SHP77 (cell line): ENCODE results near the gene ZNF274.
"Not testable (repeated sequence)": the region's sequence is repeated elsewhere in the genome, so short reads cannot be mapped to it uniquely, and the experiment has no call there.

Experiments
- DNase-seq, 2 experiments: peaks; one replicate each; lab custom pipeline; 2025; lab: John Stamatoyannopoulos, UW

The ZNF274 gene

DNA sequence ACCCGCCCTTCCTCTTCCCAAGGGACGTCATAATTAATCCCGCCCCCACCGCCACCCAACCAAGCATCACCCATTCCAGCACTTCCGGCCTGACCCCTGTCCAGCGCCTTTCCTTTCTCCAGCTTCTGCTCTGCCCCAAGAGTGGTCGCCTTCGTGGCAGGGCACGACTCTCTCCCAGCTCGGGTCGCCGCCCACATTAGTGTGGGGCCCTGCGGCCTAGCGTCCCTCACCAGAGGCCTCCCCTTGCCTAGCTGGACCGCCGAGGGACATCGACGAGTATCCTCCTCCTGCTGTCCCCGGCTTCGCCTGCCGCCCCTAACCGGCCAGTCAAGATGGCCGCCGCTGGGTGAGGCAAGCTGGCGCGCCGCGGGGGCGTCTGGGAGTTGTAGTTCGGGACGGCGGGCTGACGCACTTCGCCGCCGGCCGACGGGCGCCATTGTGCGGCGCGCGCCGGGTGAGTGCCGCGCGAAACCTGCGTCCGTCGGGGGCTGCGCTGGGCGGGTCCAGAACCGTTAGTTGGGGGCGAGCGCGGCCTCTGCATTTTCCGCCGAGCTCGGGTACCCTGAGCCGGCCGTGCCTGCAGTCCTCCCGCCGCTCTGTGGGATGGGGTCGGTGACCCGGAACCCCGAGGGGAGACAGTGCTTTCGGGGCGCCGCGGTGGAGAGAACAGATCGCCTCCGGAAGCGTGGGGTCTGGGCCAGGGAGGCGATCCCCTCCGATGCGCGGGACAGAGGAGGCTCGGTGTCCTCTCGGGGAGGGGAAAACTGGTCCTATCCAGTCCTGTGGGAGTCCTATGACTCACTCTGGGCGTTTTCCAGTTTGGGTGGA, at the start of gene ZNF274:
Gene ZNF274, plus strand, starts transcription at position 73 of the 828 bp plus-strand sequence. CDS start 905 bp downstream, outside the sequence.
- peak; percentile 87 for DNase-seq

DNA sequence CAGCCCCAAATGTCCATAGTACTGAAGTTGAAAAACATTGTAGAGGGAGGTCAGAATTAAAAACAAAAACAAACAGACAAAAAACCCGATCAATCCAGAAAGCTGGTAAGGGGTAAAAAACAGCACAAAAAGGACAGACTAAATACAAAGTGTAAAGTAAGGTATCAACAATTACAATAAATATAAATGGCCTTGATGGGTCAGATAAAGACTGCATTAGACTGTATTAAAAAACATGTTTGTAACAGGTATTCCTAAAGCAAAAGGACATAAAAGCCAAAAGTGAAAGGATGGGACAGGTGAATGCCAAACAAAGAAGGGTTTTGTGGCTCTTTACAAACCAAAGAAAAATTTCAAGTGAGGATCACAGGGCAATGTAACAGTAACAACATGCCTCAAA, 48.6 kb upstream of the ZNF274 start:
- DNase-seq, result no peak

DNA sequence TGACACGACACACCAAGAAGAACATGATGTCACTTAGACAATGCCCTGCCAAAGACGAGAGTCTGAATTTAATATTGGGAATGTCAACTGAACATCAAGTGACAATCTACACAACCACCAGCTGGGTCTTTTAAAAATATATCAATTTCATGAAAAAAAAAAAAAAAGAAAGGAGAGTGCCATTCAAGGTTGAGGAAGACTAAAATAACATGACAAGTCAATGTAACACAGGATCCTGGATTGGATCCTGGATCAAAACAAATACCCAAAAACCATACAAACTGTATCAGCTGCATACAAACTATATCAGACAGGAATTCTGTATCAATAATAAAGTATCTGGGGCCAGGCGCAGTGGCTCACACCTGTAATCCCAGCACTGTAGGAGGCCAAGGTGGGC, 37.0 kb upstream of the ZNF274 start:
- DNase-seq, result no peak

DNA sequence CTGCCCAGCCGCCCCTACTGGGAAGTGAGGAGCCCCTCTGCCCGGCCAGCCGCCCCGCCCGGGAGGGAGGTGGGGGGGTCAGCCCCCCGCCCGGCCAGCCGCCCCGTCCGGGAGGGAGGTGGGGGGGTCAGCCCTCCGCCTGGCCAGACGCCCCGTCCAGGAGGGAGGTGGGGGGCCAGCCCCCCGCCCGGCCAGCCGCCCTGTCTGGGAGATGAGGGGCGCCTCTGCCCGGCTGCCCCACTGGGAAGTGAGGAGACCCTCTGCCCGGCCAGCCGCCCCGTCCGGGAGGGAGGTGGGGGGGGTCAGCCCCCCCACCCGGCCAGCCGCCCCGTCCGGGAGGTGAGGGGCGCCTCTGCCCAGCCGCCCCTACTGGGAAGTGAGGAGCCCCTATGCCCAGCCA, 35.4 kb upstream of the ZNF274 start:
- DNase-seq, result not testable (repeated sequence)

DNA sequence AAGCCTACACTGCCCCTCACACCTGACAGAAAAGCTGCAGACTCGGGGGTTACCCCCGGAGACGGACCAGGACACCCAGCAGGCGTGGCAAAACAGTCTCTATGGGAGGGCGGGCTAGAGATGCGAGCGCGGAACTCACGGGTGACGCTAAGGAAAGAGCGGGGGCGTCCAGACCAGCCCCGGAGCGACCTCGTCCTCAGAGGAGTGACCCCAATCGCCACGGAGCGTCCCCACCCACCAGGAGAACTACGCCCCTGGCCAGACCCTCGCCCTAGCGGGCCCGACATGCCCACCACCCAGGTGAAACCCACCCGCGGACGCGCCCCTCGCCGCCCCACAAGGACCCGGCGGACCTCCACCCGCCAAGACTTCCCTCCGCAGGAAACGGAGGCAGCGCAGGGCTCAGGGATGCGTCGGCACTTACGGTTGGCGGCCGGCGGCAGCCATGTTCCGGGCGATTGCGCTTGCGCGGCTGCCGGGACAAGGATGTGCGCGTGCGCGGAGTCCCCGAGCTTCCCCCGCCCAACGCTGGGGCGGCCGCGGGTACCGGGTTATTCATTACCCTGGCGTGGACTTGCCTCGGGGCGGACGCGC, 32.4 kb upstream of the ZNF274 start, which contains the start of gene ZNF329:
Gene ZNF329, minus strand, starts transcription at position 462 of the 594 bp plus-strand sequence. CDS start 21,286 bp downstream, outside the sequence.
- peak; percentile 69 to 82 for DNase-seq

DNA sequence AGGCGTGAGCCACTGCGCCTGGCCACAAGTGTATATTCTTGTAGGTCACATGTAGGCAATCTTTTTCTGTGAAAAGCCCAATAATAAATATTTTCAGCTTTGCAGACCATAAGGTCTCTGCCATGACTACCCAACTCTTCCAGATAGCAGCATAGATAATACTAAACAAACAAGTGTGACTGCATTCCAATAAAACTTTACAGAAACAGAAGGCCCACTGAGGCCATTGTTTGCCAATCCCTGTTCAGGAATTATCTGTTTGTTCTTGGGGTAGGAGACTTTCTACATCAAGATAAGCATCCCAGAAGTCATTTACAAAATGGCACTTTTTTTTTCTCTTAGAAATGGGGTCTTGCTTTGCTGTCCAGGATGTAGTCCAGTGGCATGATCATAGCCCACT, 29.5 kb upstream of the ZNF274 start:
- no peak for DNase-seq

DNA sequence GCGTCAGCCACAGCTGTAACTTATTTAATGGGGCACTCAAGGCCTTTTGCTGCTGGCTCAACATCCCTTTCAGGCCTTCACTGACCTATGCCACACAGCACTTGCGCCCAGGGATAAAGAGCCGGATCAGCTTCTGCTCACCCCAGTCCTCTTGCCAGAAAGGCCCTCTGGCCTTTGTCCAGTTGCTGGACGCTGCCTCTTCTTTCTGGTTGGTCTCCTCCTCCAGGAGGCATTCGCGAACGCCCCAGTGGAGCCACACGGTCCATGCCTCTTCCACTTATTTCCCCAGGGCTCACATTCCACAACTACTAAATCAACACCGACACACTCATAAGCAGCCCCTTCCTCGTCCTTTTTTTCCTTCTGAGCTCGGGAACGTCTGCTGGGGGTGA, 28.6 kb upstream of the ZNF274 start:
- DNase-seq, result no peak

DNA sequence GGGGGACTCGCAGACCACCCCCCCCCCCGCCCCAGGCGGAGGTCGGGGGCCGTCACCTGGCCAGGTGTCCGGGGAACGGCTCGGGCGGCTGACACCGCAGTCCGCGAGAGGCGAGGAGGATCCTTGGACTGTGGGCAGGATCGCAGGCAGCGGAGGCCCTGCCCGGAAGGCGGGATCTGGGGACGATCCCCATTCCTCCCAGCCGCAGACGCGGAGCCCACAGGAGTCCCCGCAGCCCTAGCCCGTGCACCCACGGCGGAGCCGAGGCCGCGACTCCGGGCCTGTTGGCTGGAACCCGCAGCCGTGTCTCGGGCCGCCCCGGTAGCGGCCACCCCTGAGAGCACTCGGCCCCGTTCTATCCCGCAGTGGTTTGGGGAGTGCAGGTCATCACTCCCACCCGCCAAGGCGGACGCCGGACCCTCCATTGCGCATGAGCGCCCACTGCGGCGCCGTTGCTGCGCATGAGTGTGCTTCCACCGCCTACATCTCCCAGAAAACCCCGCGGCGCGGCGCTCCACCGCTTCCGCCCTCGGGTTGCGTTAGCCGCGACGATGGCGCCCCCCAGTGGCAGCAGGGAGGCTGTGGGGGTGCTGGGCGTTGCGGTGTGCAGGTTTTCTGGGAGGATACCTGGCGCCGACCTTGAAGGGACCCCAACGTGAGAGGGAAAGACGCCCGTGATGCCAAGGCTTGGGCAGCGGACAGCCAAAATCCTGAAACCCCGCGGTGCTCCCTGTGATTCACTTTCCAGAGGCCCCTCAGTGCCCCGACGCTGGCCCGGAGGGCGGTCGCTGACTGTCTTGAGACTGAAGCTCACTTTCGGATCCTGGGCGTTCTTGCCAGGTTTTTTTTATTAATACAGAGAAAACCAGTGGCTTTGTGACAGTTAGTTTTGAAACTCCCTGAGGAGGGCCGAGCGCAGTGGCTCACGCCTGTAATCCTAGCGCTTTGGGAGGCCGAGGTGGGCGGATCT, 27.9 kb upstream of the ZNF274 start:
- DNase-seq, result peak; percentile 80 to 90

DNA sequence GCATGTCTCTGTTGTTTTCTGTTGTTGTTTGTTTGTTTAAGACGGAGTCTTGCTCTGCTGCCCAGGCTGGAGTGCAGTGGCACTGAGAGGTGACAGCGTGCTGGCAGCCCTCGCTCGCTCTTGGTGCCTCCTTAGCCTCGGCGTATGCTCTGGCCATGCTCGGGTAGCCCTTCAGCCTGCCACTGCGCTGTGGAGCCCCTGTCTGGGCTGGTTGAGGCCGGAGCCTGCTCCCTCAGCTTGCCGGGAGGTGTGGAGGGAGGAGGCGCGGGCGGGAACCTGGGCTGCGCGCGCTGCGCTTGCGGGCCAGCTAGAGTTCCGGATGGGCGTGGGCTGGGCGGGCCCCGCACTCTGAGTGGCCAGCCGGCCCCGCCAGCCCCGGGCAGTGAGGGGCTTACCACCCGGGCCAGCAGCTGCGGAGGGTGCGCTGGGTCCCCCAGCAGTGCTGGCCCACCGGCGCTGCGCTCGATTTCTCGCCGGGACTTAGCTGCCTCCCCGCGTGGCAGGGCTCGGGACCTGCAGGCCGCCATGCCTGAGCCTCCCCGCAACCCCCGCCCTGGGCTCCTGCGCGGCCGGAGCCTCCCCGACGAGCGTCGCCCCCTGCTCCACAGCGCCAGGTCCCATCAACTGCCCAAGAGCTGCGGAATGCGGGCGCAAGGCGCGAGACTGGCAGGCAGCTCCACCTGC, 25.7 kb upstream of the ZNF274 start:
- DNase-seq, result no peak

DNA sequence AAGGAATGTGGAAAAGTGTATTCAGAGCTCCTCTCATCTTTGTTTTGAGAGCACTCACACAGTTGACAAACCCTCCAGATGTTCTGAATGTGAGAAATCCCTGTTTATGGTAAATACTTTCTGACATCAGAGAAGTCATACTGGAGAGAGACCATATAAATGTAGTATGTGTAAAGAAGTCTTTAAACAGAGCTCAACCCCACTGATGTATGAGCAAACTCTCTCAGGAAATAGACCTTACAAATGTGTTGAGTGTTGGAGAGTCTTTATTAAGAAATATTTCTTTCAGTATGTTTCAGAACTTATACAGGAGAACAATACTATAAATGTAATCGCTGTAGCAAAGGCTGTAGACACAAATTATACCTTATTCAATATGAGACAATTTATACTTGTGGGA, 16.6 kb upstream of the ZNF274 start:
- DNase-seq, result no peak

DNA sequence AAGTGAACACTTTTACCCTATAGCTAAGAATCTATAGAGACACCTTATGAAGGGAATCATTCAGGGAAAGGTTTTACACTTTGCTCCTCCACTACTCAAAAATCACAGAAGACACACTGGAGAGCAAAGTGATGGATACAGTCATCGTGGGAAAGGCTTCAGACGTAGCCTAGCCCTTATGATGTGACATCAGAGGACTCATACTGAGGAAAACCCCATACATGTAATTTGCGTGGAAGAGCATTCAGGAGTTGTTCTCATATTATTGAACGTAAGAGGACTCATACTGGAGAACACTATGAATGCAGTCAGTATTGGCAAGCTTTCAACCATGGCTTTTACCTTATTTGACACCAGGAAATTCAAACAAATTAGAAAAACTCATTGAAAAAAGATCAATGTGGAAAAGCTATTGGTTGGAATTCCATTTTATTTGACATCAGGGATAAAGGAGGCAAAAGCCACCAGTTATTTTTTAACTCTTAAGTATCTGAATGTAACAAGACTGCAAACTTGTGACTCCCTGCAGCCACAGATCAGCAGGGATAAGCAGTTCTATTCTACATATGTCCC, 16.1 kb upstream of the ZNF274 start:
- DNase-seq, result no peak

DNA sequence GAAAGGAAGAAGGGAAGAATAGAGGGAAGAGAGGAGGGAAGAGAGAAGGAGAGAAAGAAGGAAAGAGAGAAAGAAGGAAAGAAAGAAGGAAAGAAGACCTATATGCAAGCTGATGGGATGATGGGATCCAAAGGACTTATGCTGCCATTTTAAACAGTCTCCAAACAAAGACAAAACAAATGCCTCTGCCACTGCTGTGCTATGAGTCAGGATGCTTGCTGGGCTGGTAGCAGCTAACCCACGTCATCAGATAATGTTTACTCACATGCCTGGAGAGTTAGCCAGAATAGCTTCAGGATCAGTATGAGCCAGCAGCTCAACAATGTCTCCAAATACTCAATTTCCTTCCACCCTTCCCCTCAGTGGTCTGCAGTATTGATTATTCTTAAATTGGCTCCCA, 12.0 kb upstream of the ZNF274 start:
- no peak for DNase-seq

DNA sequence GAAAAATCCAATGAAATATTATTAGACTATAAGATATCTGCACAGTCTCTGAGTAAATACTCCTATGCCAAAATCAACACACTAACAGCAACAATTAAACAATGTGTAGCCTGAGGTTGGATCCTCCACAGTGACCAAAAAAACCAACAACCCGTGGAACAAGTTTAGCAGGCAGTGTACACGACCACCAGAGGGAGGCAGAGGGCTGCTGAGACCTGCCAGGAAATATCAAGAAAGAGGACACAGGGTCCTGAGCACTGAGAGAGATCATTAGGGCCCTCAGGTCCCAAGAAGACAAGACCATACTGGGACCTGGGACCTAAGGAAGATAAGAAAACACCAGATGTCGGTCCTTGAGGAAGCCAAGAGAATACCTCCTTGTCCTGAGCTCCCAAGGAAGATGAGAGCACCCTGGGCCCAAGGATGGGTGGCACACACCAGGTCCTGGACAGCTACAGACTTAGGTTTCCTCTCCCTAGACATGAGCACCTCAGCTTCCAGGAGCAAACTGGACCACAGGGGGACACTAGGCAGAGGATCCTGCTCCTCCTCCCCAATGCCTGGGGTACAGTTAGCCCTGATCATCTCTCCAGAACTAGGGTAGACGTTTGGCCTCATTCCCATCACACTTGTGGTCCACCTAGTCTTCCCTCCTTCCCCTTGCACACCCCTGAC, 822 bp upstream of the ZNF274 start:
- DNase-seq, result peak; percentile 7 to 16

DNA sequence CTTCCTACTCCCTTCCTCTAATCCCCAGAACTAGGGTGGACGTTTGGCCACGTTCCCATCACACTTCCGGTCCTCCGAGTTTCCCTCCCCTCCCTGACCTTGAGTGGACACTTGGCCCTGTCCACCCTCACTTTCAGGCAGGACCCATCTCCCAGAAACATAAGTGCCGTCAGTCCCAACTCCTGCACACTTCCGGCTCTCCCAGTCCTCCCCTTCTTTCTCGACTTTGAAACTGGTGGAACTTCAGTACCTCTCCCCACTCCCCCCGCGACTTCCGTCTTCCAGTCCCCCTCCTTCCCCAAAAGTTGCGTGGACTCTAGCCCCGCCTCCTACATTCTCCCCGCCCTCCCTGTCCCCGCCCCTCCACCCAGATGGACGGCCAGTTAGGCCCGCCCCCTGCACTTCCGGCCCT, 278 bp upstream of the ZNF274 start:
- DNase-seq, result no peak

DNA sequence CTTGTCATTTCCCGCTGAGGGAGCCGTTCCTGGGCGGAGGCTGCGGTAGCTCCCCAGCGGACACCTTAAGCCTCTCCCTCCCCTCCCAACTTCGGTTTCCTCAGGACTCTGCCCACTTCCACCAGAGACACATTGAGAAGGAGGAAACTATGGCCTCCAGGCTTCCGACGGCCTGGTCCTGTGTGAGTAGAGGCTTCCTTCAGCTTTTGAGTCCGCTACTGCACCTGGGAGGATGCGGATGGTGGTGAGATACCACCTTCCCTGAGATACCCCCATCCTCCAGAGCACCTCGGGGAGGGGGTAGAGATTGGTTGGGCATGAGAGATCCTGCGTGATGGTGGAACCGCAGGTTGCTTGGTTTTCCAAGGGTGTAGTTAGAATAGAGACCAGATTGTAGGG, 955 bp downstream of the ZNF274 start:
- no peak for DNase-seq

DNA sequence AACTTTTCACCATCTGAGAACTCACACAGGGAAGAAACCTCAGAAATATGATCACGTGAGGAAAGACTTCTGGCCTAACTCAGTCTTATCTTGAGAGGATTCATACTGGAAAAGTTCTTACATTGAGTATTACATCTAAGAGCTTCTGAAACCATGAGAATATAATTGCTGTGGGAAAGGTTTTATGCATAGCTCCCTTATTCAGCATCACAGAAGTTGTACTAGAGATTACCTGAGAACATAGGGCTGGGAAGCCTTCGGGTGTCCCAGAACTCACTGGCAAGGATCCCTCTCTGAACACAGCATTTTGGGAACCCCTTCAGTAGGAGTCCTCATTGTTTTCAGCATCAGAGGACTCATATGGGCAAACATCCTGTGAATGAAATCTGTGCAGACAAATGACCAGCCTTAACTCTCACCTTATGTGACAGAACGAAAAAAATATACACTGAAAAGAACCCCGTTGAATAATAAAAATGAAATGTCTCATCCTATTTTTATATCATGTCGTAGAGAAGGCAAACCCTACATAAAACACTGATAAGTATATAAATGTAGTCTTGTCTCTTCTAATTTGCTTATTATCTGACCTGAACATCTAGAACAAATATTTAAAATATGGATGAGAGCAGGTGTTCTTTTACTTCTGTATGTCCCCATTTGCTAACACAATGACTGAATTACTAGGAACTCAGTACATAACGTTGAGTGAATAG, 14.2 kb downstream of the ZNF274 start:
- no peak for DNase-seq

DNA sequence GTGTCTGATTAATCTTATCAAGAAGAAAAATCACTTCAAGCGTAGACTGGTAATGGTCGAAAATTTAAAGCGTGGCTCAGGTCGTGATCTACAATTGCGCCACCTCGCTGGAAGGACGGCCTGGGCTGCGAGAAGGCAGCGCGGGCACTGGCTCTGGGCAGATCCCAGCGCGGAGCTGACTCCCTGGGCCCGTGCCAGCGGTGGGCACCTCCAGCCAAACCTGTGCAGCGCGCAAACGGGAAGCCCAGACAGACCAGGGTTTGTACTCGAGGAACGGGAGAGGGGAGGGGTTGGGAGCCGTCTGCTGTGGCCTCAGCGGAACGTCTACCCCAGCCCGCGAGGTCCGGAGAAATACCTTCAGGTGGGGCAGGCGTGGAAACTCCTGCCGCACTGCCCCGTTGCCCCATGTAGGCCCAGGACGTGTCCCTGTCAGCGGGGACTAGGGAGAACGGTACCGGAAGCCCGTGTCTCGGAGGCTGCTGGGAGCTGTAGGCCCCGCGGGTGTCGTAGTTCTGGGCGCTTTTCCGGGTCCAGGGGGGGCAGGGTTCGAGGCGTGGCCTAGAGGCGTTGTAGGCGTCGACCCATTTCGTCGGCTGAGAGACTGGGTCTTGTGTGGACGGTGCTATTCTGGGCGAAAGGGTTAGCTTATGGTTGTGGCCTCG, 21.1 kb downstream of the ZNF274 start:
- no peak for DNase-seq

DNA sequence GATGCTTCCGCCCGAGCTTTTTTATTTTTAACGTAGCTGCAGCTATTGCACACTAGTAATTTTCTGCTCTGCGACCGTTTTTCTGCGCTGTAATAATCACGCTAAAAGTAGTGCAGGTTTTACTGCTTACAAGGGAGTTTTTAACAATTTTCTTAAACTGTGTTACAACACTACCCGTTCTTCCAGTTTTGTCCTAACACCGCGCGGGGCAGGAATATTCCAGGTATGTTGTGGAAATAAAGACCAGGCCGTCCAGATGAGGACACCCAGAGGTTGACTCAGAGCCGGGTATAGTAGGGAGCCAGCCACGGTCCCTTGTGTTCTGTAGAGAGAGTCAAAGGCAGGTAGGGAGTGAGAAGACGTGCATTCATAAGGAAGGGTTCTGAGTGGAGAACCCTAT, 21.7 kb downstream of the ZNF274 start:
- no peak for DNase-seq

DNA sequence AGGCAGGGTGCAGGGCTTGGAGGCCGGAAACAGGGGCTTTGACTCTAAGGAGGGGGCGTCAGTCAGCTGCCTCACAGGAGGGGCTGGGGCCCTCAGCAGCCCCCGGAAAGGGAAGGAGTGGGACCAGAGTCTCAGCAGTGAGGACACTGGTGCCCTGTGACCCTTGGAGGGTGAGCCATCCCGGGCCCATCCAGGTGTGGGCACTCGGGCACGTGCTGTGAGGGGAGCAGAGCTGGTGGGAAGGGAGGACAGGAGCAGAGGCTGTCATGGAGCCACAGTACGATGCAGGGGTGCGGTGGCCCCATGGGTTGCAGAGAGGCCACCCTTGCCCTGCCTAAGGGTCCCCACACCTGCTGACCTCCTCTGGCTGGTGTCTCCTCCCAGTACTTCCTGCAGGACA, 26.7 kb downstream of the ZNF274 start:
- no peak for DNase-seq
